ENCODE measurements around the gene ZNF148. TPM values are rescaled to one million over a fixed set of nuclear protein-coding genes. Genes with fewer than 3 reads are reported as not detected.

ZNF148 gene
- total and polyA plus RNA-seq, 2 of the 4 experiments (the other 2 are of a cell fraction): 9.4 to 65.2 TPM

GRCh38 chr3:125324341-125324740 lies 50.8 kb downstream of the ZNF148 start:
- Histone ChIP-seq H4K8ac (ENCODE audit: low read depth in 2 of 2, low read length in 2 of 2) (no peak overlapping the region), H4K5ac (ENCODE audit: low read depth, low read length) (no peak overlapping the region), H3K4me3 (ENCODE audit: insufficient read depth, low read depth, low read length) (no peak overlapping the region), H3K9ac (ENCODE audit: low read depth, low read length) (no peak overlapping the region), H3K27me3 (ENCODE audit: control insufficient read depth, insufficient read depth, low read length) (no peaks in the 10 kb centered on the region), H2AK5ac (ENCODE audit: low read depth, low read length) (no peak overlapping the region), H4K20me1 (ENCODE audit: insufficient read depth, low read length) (peaks cover 3% of the 10 kb centered on the region; the same call in 1 of the 2 replicates), H3K79me1 (ENCODE audit: low read depth in 1 of 2, low read length in 2 of 2) (peaks cover 9 to 27% of the 10 kb centered on the region in 2 experiments), H3K23ac (ENCODE audit: low read depth, low read length) (no peak overlapping the region), H2BK20ac (ENCODE audit: low read depth, low read length) (no peak overlapping the region), H3K18ac (ENCODE audit: low read depth, low read length) (no peak overlapping the region), H2AK9ac (replicated peaks; ENCODE audit: low read depth, low read length, poor library complexity) (no peak overlapping the region), H3K4me1 (ENCODE audit: control insufficient read depth, insufficient read depth, low read length) (peaks cover 2% of the 10 kb centered on the region; the same call in 1 of the 2 replicates), H3K27ac (ENCODE audit: insufficient read depth, low read length) (no peak overlapping the region), H3K9me1 (ENCODE audit: insufficient read depth, low read length) (peaks cover 2% of the 10 kb centered on the region; the same call in 1 of the 2 replicates), H2BK120ac (ENCODE audit: low read depth, low read length) (no peak overlapping the region), H3K36me3 (ENCODE audit: control insufficient read depth, insufficient read depth, low read length) (peaks cover 3% of the 10 kb centered on the region), H3K4ac (ENCODE audit: low read depth, low read length) (no peak overlapping the region), H3K56ac (ENCODE audit: extremely low read depth, insufficient read depth, low read length) (no peak overlapping the region), H2AFZ (replicated peaks; ENCODE audit: low read length, poor library complexity) (no peak overlapping the region), H3K4me2 (ENCODE audit: low read depth, low read length) (no peak overlapping the region), H3K14ac (replicated peaks; ENCODE audit: low read depth, low read length) (no peak overlapping the region), H4K91ac (ENCODE audit: insufficient read depth, low read depth, low read length) (no peak overlapping the region), H3K9me3 (ENCODE audit: control insufficient read depth, insufficient read depth, low read length) (peaks cover 2% of the 10 kb centered on the region; the same call in 1 of the 2 replicates), H2BK15ac (ENCODE audit: low read depth, low read length) (no peak overlapping the region), H2BK5ac (ENCODE audit: low read depth, low read length, poor library complexity, severe bottlenecking) (no peak overlapping the region)
- intact Hi-C loops (cut with micrococcal nuclease): no loop called here
- in situ Hi-C loops (cut with MboI; ENCODE audit: low sequenced_read_pairs): no loop called here
- ChIA-PET CTCF (no interaction called here), POLR2A (ENCODE audit: unreplicated experiment) (no interaction called here)
- BruUV-seq (replicated peaks): no TSS peak
- DNase-seq (no peak), ATAC-seq (ENCODE audit: low read depth) (peak; percentile 24; the same call in 1 of the 2 replicates)
- dilution Hi-C loops (cut with HindIII; ENCODE audit: low sequenced_read_pairs, unreplicated experiment): no loop called here
- no peak for TF ChIP-seq MAZ (IDR thresholded peaks at IDR 0.05; ENCODE audit: borderline replicate concordance, low read depth, low read length)
- no peak for TF ChIP-seq MAFK (IDR thresholded peaks at IDR 0.05; ENCODE audit: low read depth, low read length)
- no peak for TF ChIP-seq CEBPB (IDR thresholded peaks at IDR 0.05; ENCODE audit: low read depth, low read length)
- no peak for TF ChIP-seq POLR2A (IDR thresholded peaks at IDR 0.05; ENCODE audit: low read depth, low read length)
- no peak for TF ChIP-seq USF2 (IDR thresholded peaks at IDR 0.05; ENCODE audit: low read depth, low read length)
- no peak for TF ChIP-seq RCOR1 (IDR thresholded peaks at IDR 0.05; ENCODE audit: insufficient replicate concordance, low read length)
- no peak for TF ChIP-seq RFX5 (IDR thresholded peaks at IDR 0.05; ENCODE audit: low read depth, low read length)
- TF ChIP-seq BHLHE40 (IDR thresholded peaks at IDR 0.05; ENCODE audit: low read depth, low read length): no peak
- TF ChIP-seq CHD1 (IDR thresholded peaks at IDR 0.05; ENCODE audit: low read depth, low read length): no peak
- WGBS, 2 experiments (ENCODE audit: extremely low coverage in 2 of 2, insufficient read length in 1 of 2): no CpG with 5 or more reads among the region's 1 CpG

All from IMR-90 (cell line).